OCI-LY1 (cell line): ENCODE data around the gene TACC3.

Experiments
- H2AFZ ChIP-seq: fragments of 200-600 bp; sonication (generic), shearing (Covaris generic); 2 replicates; pipeline ENCODE4 v1.6.0; 2014; ENCODE audit warnings: antibody characterized with exemption, mild to moderate bottlenecking, low read length
- H3F3A ChIP-seq: fragments of 200-600 bp; sonication (generic), shearing (Covaris generic); 2 replicates; pipeline ENCODE4 v1.6.0; 2014; ENCODE audit warnings: mild to moderate bottlenecking, antibody characterized with exemption, low read length, moderate library complexity; ENCODE audit not compliant: insufficient read depth
- H3K27ac ChIP-seq: fragments of 200-600 bp; sonication (generic); 2 replicates; pipeline ENCODE4 v1.5.1; 2014; ENCODE audit warnings: low read length, mixed run types, mild to moderate bottlenecking, low read depth; ENCODE audit not compliant: poor library complexity, severe bottlenecking
- H3K27me3 ChIP-seq: fragments of 200-600 bp; sonication (generic); 2 replicates; pipeline ENCODE4 v1.6.0; 2014; ENCODE audit warnings: antibody characterized with exemption, mild to moderate bottlenecking, low read length, moderate library complexity; ENCODE audit not compliant: insufficient read depth
- H3K36me3 ChIP-seq: fragments of 200-600 bp; sonication (generic); 2 replicates; pipeline ENCODE4 v1.6.1; 2014; ENCODE audit warnings: mild to moderate bottlenecking, antibody characterized with exemption, low read length, moderate library complexity, mixed read lengths; ENCODE audit not compliant: insufficient read depth
- H3K4me1 ChIP-seq: fragments of 200-600 bp; sonication (generic); 2 replicates; pipeline ENCODE4 v1.5.1; 2014; ENCODE audit warnings: mild to moderate bottlenecking, low read length, moderate library complexity; ENCODE audit not compliant: insufficient read depth, severe bottlenecking
- H3K4me2 ChIP-seq: fragments of 200-600 bp; sonication (generic), shearing (Covaris generic); 2 replicates; pipeline ENCODE4 v1.6.1; 2014; ENCODE audit warnings: low read length
- H3K4me3 ChIP-seq: fragments of 200-600 bp; sonication (generic); 2 replicates; pipeline ENCODE4 v1.5.1; 2014; ENCODE audit warnings: low read length, low read depth, mild to moderate bottlenecking, mixed read lengths; ENCODE audit not compliant: poor library complexity, severe bottlenecking
- H3K79me2 ChIP-seq: fragments of 200-600 bp; shearing (Covaris generic); 2 replicates; pipeline ENCODE4 v1.6.1; 2016; ENCODE audit warnings: mixed run types, low read length, mixed read lengths; ENCODE audit not compliant: insufficient read depth
- H3K9ac ChIP-seq: fragments of 200-600 bp; sonication (generic), shearing (Covaris generic); 2 replicates; pipeline ENCODE4 v1.6.1; 2014; ENCODE audit warnings: mild to moderate bottlenecking, low read length, mixed read lengths
- H3K9me2 ChIP-seq: fragments of 200-600 bp; sonication (generic), shearing (Covaris generic); 2 replicates; pipeline ENCODE4 v1.6.1; 2014; ENCODE audit warnings: low read depth, mild to moderate bottlenecking, low read length, mixed read lengths
- H3K9me3 ChIP-seq: fragments of 200-600 bp; shearing (Covaris generic); 2 replicates; pipeline ENCODE4 v1.6.1; 2014; ENCODE audit warnings: low read length, mixed read lengths
- H4K20me1 ChIP-seq: fragments of 200-600 bp; sonication (generic), shearing (Covaris generic); 2 replicates; pipeline ENCODE4 v1.6.0; 2016; ENCODE audit warnings: mild to moderate bottlenecking, low read length; ENCODE audit not compliant: insufficient read depth
- CTCF ChIP-seq: fragments of 200-600 bp; sonication (generic), shearing (Covaris generic); IDR thresholded peaks from 2 replicates; pipeline ENCODE4 v1.5.1; 2017; ENCODE audit warnings: mild to moderate bottlenecking, antibody characterized with exemption, low read length, moderate library complexity, mixed read lengths
- EZH2 ChIP-seq: fragments of 200-600 bp; sonication (generic), shearing (Covaris generic); IDR thresholded peaks from 2 replicates; pipeline ENCODE4 v1.8.0; 2017; ENCODE audit warnings: borderline replicate concordance, mixed run types, mild to moderate bottlenecking, antibody characterized with exemption, low read length, moderate library complexity, mixed read lengths

TACC3 gene

GRCh38 chr4:1753697-1754311 lies 32.5 kb downstream of the TACC3 start:
- H3K4me2 ChIP-seq: no peak overlapping the region
- no peak for TF ChIP-seq EZH2
- TF ChIP-seq CTCF: no peak
- H4K20me1 ChIP-seq: no peaks in the 10 kb centered on the region
- H3K9me2 ChIP-seq: no peaks in the 10 kb centered on the region
- no peaks in the 10 kb centered on the region for H3K79me2 ChIP-seq
- no peak overlapping the region for H3K9ac ChIP-seq
- H3K9me3 ChIP-seq: no peaks in the 10 kb centered on the region
- H3K4me1 ChIP-seq: no peaks in the 10 kb centered on the region
- no peaks in the 10 kb centered on the region for H3K36me3 ChIP-seq
- no peak overlapping the region for H3K27ac ChIP-seq
- H3K27me3 ChIP-seq: no peaks in the 10 kb centered on the region
- no peak overlapping the region for H2AFZ ChIP-seq
- no peak overlapping the region for H3K4me3 ChIP-seq
- H3F3A ChIP-seq: no peaks in the 10 kb centered on the region

GRCh38 chr4:1754336-1754735 lies 33.0 kb downstream of the TACC3 start:
- H3K4me1 ChIP-seq: no peaks in the 10 kb centered on the region
- H3K36me3 ChIP-seq: no peaks in the 10 kb centered on the region
- no peak overlapping the region for H3K9ac ChIP-seq
- H3K79me2 ChIP-seq: no peaks in the 10 kb centered on the region
- no peaks in the 10 kb centered on the region for H3K27me3 ChIP-seq
- no peaks in the 10 kb centered on the region for H3K9me2 ChIP-seq
- no peak overlapping the region for H3K4me2 ChIP-seq
- no peak overlapping the region for H2AFZ ChIP-seq
- H4K20me1 ChIP-seq: no peaks in the 10 kb centered on the region
- H3K9me3 ChIP-seq: no peaks in the 10 kb centered on the region
- H3K27ac ChIP-seq: no peak overlapping the region
- no peaks in the 10 kb centered on the region for H3F3A ChIP-seq
- H3K4me3 ChIP-seq: no peak overlapping the region
- TF ChIP-seq EZH2 (no peak), CTCF (no peak)

GRCh38 chr4:1755297-1755696 lies 34.0 kb downstream of the TACC3 start:
- Histone ChIP-seq H3K4me3 (no peak overlapping the region), H3K4me2 (no peak overlapping the region), H3K9me3 (no peaks in the 10 kb centered on the region), H2AFZ (no peak overlapping the region), H3K36me3 (no peaks in the 10 kb centered on the region), H4K20me1 (no peaks in the 10 kb centered on the region), H3F3A (no peaks in the 10 kb centered on the region), H3K9me2 (no peaks in the 10 kb centered on the region), H3K27me3 (no peaks in the 10 kb centered on the region), H3K4me1 (no peaks in the 10 kb centered on the region), H3K79me2 (no peaks in the 10 kb centered on the region), H3K9ac (no peak overlapping the region), H3K27ac (no peak overlapping the region)
- no peak for TF ChIP-seq EZH2
- no peak for TF ChIP-seq CTCF
